ENCODE measurements around the gene CASZ1.

CASZ1 gene

GRCh38 chr1:10829067-10829818, 32.8 kb upstream of the CASZ1 start:
- TF ChIP-seq FOXM1 (IDR thresholded peaks at IDR 0.05; ENCODE audit: borderline replicate concordance, low read depth), result no peak

- no peak for TF ChIP-seq TCF12 (IDR thresholded peaks at IDR 0.05; ENCODE audit: low read depth)
- TF ChIP-seq EP300 (IDR thresholded peaks at IDR 0.05; ENCODE audit: borderline replicate concordance), result no peak
- no peak for TF ChIP-seq USF1 (IDR thresholded peaks at IDR 0.05)
- no peak for TF ChIP-seq YY1 (IDR thresholded peaks at IDR 0.05; ENCODE audit: low read depth)
- TF ChIP-seq EGR1 (IDR thresholded peaks at IDR 0.05), result no peak
- no peak for TF ChIP-seq TEAD4 (IDR thresholded peaks at IDR 0.05)
- no peak for TF ChIP-seq NFIC (IDR thresholded peaks at IDR 0.05)
- TF ChIP-seq RAD21 (IDR thresholded peaks at IDR 0.05; ENCODE audit: low read depth), result no peak
- TF ChIP-seq FOXM1 (IDR thresholded peaks at IDR 0.05; ENCODE audit: borderline replicate concordance, low read depth), result no peak
- TF ChIP-seq REST (IDR thresholded peaks at IDR 0.05; ENCODE audit: low read depth), result no peak
- no peak for TF ChIP-seq TAF1 (IDR thresholded peaks at IDR 0.05; ENCODE audit: low read depth)
- TF ChIP-seq MAX (IDR thresholded peaks at IDR 0.05), result no peak
- no peak for TF ChIP-seq CEBPB (IDR thresholded peaks at IDR 0.05)
- TF ChIP-seq CREB1 (IDR thresholded peaks at IDR 0.05; ENCODE audit: low read depth), result no peak
- TF ChIP-seq ZBTB7A (IDR thresholded peaks at IDR 0.05; ENCODE audit: low read depth), result no peak
These were observed 31.2 kb upstream of the CASZ1 start for GRCh38 chr1:10827377-10828333.

- TF ChIP-seq NFIC (IDR thresholded peaks at IDR 0.05) (no peak), CREB1 (IDR thresholded peaks at IDR 0.05; ENCODE audit: low read depth) (no peak), FOXM1 (IDR thresholded peaks at IDR 0.05; ENCODE audit: borderline replicate concordance, low read depth) (no peak), TCF12 (IDR thresholded peaks at IDR 0.05; ENCODE audit: low read depth) (no peak), TAF1 (IDR thresholded peaks at IDR 0.05; ENCODE audit: low read depth) (no peak), TEAD4 (IDR thresholded peaks at IDR 0.05) (no peak), ZBTB7A (IDR thresholded peaks at IDR 0.05; ENCODE audit: low read depth) (no peak), CEBPB (IDR thresholded peaks at IDR 0.05) (no peak), MAX (IDR thresholded peaks at IDR 0.05) (no peak), REST (IDR thresholded peaks at IDR 0.05; ENCODE audit: low read depth) (no peak), RAD21 (IDR thresholded peaks at IDR 0.05; ENCODE audit: low read depth) (no peak), USF1 (IDR thresholded peaks at IDR 0.05) (no peak), YY1 (IDR thresholded peaks at IDR 0.05; ENCODE audit: low read depth) (no peak), EP300 (IDR thresholded peaks at IDR 0.05; ENCODE audit: borderline replicate concordance) (no peak), EGR1 (IDR thresholded peaks at IDR 0.05) (no peak)
These were observed 29.1 kb upstream of the CASZ1 start for GRCh38 chr1:10825592-10825991.

- TF ChIP-seq EGR1 (IDR thresholded peaks at IDR 0.05) (peak; percentile 9; the same call in 1 of the 2 replicates), RAD21 (IDR thresholded peaks at IDR 0.05; ENCODE audit: low read depth) (no peak)
These were observed 28.5 kb upstream of the CASZ1 start for GRCh38 chr1:10824821-10825540.

- TF ChIP-seq CEBPB (IDR thresholded peaks at IDR 0.05) (no peak), NFIC (IDR thresholded peaks at IDR 0.05) (no peak), RAD21 (IDR thresholded peaks at IDR 0.05; ENCODE audit: low read depth) (no peak), CREB1 (IDR thresholded peaks at IDR 0.05; ENCODE audit: low read depth) (no peak), EP300 (IDR thresholded peaks at IDR 0.05; ENCODE audit: borderline replicate concordance) (no peak), YY1 (IDR thresholded peaks at IDR 0.05; ENCODE audit: low read depth) (no peak), TCF12 (IDR thresholded peaks at IDR 0.05; ENCODE audit: low read depth) (no peak), TAF1 (IDR thresholded peaks at IDR 0.05; ENCODE audit: low read depth) (no peak), REST (IDR thresholded peaks at IDR 0.05; ENCODE audit: low read depth) (no peak), TEAD4 (IDR thresholded peaks at IDR 0.05) (no peak), FOXM1 (IDR thresholded peaks at IDR 0.05; ENCODE audit: borderline replicate concordance, low read depth) (no peak), MAX (IDR thresholded peaks at IDR 0.05) (no peak), EGR1 (IDR thresholded peaks at IDR 0.05) (no peak), USF1 (IDR thresholded peaks at IDR 0.05) (no peak), ZBTB7A (IDR thresholded peaks at IDR 0.05; ENCODE audit: low read depth) (no peak)
These were observed 26.6 kb upstream of the CASZ1 start for GRCh38 chr1:10823000-10823401.

All from Ishikawa (cell line).